ENCODE results near the gene IGIP.

Gene IGIP

DNA sequence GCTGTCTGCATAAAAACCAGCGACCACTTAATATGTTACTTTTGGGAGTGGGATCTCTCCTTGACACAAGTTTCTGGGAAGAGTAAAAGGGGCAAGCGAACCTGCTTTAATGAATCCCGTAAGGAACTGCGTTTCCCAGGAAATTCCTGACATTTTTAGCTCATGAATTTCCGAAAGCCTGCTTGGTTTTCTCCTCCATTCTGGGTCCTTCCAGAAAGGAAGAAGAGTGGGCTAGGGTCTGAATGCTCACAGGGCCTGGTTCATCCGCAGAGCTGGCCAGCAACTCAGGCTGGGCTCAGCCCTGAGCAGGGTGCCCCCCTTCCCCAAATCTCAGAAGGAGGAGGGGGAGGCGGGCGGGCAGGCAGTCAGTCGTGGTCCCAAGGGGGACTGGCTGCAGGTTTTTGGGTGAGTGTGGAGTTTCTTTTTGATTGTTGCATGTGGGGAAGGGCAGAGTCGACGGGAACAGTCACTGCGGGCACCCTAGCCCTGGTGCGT is 13.0 kb upstream of the IGIP start:
- CTCF ChIA-PET = interaction anchor here (0.5 to 1.9 kb wide), 14 partner anchors 9 to 238 kb away, joined by 3 to 12 read pairs (median 4); no protein-coding TSS in a partner anchor
- peak; percentile 18 for DNase-seq (ENCODE audit: extremely low spot score)
- TF ChIP-seq, protein P1, sequence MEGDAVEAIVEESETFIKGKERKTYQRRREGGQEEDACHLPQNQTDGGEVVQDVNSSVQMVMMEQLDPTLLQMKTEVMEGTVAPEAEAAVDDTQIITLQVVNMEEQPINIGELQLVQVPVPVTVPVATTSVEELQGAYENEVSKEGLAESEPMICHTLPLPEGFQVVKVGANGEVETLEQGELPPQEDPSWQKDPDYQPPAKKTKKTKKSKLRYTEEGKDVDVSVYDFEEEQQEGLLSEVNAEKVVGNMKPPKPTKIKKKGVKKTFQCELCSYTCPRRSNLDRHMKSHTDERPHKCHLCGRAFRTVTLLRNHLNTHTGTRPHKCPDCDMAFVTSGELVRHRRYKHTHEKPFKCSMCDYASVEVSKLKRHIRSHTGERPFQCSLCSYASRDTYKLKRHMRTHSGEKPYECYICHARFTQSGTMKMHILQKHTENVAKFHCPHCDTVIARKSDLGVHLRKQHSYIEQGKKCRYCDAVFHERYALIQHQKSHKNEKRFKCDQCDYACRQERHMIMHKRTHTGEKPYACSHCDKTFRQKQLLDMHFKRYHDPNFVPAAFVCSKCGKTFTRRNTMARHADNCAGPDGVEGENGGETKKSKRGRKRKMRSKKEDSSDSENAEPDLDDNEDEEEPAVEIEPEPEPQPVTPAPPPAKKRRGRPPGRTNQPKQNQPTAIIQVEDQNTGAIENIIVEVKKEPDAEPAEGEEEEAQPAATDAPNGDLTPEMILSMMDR (IDR thresholded peaks at IDR 0.05; ENCODE audit: control extremely low read depth, extremely low read depth, low read depth, missing control alignments) = no peak
- POLR2A ChIA-PET = interaction anchor here (0.6 kb wide), 1 partner anchor 33 kb away, joined by 3 read pairs; no protein-coding TSS in a partner anchor

DNA sequence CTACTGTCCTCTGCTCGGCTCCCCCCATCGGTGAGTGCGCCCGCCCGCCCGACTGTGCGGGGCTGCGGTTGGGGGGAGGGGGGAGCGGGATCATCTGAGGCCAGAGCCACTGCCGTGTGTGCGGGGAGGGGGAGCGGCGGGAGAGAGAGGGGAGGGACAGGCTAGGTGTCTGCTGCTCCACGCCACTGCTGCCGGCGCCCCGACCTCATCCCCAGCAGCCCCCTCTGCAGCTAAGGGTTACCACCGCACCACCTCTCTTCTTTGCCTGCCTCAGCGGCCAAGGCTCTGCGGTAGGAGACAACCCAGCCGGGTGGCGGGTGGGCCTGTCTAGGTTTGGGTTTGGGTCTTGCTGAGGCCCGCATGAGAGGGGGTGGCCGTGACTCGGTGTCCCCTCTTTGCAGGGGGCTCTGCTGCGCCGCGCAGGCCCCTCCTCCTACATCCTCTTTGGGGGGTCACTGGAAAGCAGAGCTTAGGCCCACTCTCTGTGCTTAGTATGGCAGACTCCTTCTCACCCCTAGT is 12.5 kb upstream of the IGIP start:
- ChIA-PET POLR2A (interaction anchor here (0.6 kb wide), 1 partner anchor 33 kb away, joined by 3 read pairs; no protein-coding TSS in a partner anchor), CTCF (interaction anchor here (1.0 to 2.4 kb wide), 11 partner anchors 8 to 144 kb away, joined by 3 to 12 read pairs (median 5); no protein-coding TSS in a partner anchor)
- TF ChIP-seq, protein P1 (IDR thresholded peaks at IDR 0.05; ENCODE audit: control extremely low read depth, extremely low read depth, low read depth, missing control alignments) = no peak
- DNase-seq (ENCODE audit: extremely low spot score) = peak; percentile 26

DNA sequence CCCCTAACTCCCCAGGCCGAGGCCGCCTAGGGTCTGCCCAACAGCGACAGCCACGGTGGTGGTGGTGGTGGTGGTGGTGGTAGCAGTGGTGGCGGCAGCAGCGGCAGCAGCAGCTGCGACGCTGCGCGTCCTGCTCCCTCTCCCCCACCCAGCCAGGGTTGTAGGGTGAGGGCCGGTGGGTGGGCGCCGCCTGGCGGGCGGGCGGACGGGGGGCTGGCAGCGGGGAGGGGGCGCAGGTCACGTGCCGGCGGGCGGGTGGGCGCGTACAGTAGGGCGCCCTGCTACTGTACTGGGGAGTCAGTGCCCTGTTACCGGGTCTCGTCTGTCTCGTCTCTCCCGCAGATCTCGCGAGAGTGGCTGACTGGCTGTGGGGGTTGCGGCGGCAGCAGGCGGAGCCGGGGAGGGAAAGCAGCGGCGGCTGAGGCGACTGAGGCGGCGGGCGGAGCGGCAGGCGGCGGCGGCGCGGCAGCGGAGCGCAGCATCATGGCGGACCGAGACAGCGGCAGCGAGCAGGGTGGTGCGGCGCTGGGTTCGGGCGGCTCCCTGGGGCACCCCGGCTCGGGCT is 12.0 kb upstream of the IGIP start, which contains the start of gene PURA:
Gene PURA (plus strand): TSS at position 411 of the 565 bp plus-strand sequence. CDS start 73 bp downstream, at position 484.
- TF ChIP-seq, protein P1 (IDR thresholded peaks at IDR 0.05; ENCODE audit: control extremely low read depth, extremely low read depth, low read depth, missing control alignments) = no peak
- DNase-seq (ENCODE audit: extremely low spot score) = peak; percentile 96
- POLR2A ChIA-PET = interaction anchor here (0.6 kb wide), 1 partner anchor 32 kb away, joined by 3 read pairs; no protein-coding TSS in a partner anchor
- CTCF ChIA-PET = interaction anchor here (1.8 to 2.4 kb wide), 5 partner anchors 29 to 65 kb away, joined by 4 to 12 read pairs (median 5); no protein-coding TSS in a partner anchor

DNA sequence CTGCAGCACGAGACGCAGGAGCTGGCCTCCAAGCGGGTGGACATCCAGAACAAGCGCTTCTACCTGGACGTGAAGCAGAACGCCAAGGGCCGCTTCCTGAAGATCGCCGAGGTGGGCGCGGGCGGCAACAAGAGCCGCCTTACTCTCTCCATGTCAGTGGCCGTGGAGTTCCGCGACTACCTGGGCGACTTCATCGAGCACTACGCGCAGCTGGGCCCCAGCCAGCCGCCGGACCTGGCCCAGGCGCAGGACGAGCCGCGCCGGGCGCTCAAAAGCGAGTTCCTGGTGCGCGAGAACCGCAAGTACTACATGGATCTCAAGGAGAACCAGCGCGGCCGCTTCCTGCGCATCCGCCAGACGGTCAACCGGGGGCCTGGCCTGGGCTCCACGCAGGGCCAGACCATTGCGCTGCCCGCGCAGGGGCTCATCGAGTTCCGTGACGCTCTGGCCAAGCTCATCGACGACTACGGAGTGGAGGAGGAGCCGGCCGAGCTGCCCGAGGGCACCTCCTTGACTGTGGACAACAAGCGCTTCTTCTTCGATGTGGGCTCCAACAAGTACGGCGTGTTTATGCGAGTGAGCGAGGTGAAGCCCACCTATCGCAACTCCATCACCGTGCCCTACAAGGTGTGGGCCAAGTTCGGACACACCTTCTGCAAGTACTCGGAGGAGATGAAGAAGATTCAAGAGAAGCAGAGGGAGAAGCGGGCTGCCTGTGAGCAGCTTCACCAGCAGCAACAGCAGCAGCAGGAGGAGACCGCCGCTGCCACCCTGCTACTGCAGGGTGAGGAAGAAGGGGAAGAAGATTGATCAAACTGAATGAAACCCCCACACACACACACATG is 11.2 kb upstream of the IGIP start:
- CTCF ChIA-PET = interaction anchor here (0.7 to 2.4 kb wide), 4 partner anchors 9 to 40 kb away, joined by 3 to 12 read pairs (median 4); no protein-coding TSS in a partner anchor
- POLR2A ChIA-PET = no interaction called here
- TF ChIP-seq, protein P1 (IDR thresholded peaks at IDR 0.05; ENCODE audit: control extremely low read depth, extremely low read depth, low read depth, missing control alignments) = no peak
- peak; percentile 38 for DNase-seq (ENCODE audit: extremely low spot score)

DNA sequence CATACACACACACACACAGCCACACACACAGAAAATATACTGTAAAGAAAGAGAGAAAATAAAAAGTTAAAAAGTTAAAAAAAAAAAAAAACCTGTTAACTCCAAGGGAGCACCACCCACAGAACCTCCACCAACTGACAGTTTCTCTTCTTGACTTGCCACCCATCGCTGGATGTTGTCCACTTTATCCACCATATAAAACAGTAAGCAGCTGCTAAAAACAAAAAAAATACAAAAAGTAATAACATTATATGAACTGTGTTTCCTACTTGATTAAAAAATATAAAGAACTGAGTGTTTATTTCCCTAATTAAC is 10.6 kb upstream of the IGIP start:
- no peak for DNase-seq (ENCODE audit: extremely low spot score)
- ChIA-PET POLR2A (interaction anchor here (0.7 kb wide), 1 partner anchor 437 kb away, joined by 4 read pairs; no protein-coding TSS in a partner anchor), CTCF (interaction anchor here (1.4 to 2.4 kb wide), 3 partner anchors 8 to 41 kb away, joined by 4 to 12 read pairs (median 5); no protein-coding TSS in a partner anchor)

More for the DNA sequence above, 10.6 kb upstream of the IGIP start:
- TF ChIP-seq, protein P1 (IDR thresholded peaks at IDR 0.05; ENCODE audit: control extremely low read depth, extremely low read depth, low read depth, missing control alignments) = no peak

Data from GM10248 (cell line).